ENCODE measurements around the gene CFL2.

DNA sequence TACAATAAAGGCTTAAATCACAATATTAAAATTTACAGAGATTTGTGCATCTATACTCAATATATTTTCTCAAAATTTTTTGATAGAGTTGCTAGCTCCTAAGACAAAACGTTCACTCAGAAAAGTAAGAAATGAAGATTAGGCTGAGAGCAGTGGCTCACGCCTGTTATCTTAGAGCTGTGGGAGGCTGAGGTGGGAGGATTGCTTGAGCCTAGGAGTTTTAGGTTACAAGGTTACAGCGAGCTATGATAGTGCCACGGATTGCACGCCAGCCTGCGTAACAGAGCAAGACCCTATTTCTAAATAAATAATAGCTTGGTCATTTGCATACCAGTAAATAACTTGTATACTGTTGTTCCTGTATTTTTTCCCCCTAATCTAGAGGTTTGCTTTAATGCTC, 35.0 kb upstream of the CFL2 start:
- no peak for TF ChIP-seq ZNF263 (CRISPR knock-in tag; IDR thresholded peaks at IDR 0.05; ENCODE audit: low read depth)
- TF ChIP-seq TEAD1 (CRISPR knock-in tag; IDR thresholded peaks at IDR 0.05) = no peak
- TF ChIP-seq, protein P1, sequence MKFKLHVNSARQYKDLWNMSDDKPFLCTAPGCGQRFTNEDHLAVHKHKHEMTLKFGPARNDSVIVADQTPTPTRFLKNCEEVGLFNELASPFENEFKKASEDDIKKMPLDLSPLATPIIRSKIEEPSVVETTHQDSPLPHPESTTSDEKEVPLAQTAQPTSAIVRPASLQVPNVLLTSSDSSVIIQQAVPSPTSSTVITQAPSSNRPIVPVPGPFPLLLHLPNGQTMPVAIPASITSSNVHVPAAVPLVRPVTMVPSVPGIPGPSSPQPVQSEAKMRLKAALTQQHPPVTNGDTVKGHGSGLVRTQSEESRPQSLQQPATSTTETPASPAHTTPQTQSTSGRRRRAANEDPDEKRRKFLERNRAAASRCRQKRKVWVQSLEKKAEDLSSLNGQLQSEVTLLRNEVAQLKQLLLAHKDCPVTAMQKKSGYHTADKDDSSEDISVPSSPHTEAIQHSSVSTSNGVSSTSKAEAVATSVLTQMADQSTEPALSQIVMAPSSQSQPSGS (CRISPR knock-in tag; IDR thresholded peaks at IDR 0.05; ENCODE audit: borderline replicate concordance, low read depth) = no peak
- TF ChIP-seq, protein P2, sequence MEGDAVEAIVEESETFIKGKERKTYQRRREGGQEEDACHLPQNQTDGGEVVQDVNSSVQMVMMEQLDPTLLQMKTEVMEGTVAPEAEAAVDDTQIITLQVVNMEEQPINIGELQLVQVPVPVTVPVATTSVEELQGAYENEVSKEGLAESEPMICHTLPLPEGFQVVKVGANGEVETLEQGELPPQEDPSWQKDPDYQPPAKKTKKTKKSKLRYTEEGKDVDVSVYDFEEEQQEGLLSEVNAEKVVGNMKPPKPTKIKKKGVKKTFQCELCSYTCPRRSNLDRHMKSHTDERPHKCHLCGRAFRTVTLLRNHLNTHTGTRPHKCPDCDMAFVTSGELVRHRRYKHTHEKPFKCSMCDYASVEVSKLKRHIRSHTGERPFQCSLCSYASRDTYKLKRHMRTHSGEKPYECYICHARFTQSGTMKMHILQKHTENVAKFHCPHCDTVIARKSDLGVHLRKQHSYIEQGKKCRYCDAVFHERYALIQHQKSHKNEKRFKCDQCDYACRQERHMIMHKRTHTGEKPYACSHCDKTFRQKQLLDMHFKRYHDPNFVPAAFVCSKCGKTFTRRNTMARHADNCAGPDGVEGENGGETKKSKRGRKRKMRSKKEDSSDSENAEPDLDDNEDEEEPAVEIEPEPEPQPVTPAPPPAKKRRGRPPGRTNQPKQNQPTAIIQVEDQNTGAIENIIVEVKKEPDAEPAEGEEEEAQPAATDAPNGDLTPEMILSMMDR (IDR thresholded peaks at IDR 0.05) = no peak
- TF ChIP-seq NFYB (CRISPR knock-in tag; conservative IDR thresholded peaks at IDR 0.05; ENCODE audit: low read depth) = no peak
- no peak for TF ChIP-seq CBFB (CRISPR knock-in tag; IDR thresholded peaks at IDR 0.05; ENCODE audit: low read depth)
- no peak for TF ChIP-seq PRRX2 (CRISPR knock-in tag; IDR thresholded peaks at IDR 0.05)
- TF ChIP-seq, protein P3, sequence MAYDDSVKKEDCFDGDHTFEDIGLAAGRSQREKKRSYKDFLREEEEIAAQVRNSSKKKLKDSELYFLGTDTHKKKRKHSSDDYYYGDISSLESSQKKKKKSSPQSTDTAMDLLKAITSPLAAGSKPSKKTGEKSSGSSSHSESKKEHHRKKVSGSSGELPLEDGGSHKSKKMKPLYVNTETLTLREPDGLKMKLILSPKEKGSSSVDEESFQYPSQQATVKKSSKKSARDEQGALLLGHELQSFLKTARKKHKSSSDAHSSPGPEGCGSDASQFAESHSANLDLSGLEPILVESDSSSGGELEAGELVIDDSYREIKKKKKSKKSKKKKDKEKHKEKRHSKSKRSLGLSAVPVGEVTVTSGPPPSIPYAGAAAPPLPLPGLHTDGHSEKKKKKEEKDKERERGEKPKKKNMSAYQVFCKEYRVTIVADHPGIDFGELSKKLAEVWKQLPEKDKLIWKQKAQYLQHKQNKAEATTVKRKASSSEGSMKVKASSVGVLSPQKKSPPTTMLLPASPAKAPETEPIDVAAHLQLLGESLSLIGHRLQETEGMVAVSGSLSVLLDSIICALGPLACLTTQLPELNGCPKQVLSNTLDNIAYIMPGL (CRISPR knock-in tag; IDR thresholded peaks at IDR 0.05) = no peak
- no peak for TF ChIP-seq FOXJ3 (CRISPR knock-in tag; IDR thresholded peaks at IDR 0.05; ENCODE audit: borderline replicate concordance)
